Stimulated activated CD8-positive, alpha-beta memory T cell treated with anti-CD3 and anti-CD28 coated beads, Interleukin-2, amount 100 ng/mL, for 48 hours (primary cell): ENCODE measurements around the gene SAPCD2.

Experiments used
- DNase-seq, 2 donors: peaks; one replicate each; pipeline ENCODE4 v3.0.0-alpha.2; 2020; ENCODE audit warnings: low read depth in 2 of 2

SAPCD2 gene

DNA sequence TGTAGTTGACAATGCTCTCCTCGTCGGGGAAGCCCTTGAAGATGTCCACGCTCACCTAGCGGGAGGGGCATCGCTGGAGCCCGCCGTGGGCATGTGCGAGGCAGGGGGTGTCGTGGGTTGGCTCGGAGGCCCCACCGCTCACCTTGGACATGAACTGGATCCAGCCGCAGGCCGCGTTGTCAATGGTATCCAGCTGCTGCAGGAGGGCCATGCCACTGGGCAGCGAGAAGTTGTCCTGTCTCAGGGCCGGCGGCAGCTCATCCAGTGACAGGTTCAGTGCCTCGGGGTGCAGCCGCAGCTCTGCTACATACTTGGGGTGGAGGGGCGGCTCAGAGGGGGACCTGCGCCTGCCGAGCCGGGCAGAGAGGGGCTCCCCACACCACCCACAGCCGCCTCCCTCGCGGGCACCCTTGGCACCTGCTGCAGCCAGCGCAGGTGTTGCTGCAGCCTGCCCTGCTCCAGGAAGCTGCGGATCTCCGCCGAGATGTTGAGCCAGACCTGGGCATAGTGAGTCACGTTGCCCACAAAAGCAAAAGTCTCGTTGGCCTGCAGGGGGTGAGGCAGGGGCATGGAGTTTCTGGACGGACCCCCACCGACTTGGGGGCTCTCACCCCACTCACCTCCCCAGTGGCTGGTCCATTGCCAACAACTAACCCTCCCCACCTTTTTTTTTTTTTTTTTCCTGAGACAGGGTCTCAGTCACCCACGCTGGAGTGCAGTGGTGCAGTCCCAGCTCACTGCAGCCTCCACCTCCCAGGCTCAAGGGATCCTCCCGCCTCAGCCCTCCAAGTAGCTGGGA lies 51.4 kb downstream of the SAPCD2 start:
- no peak for DNase-seq

- DNase-seq = no peak
Measured at GRCh38 chr9:137017791-137018497, 52.4 kb downstream of the SAPCD2 start.

- no peak for DNase-seq
Measured at GRCh38 chr9:137017071-137017470, 53.3 kb downstream of the SAPCD2 start.

- DNase-seq = no peak
Measured at GRCh38 chr9:137016436-137016835, 53.9 kb downstream of the SAPCD2 start.

DNA sequence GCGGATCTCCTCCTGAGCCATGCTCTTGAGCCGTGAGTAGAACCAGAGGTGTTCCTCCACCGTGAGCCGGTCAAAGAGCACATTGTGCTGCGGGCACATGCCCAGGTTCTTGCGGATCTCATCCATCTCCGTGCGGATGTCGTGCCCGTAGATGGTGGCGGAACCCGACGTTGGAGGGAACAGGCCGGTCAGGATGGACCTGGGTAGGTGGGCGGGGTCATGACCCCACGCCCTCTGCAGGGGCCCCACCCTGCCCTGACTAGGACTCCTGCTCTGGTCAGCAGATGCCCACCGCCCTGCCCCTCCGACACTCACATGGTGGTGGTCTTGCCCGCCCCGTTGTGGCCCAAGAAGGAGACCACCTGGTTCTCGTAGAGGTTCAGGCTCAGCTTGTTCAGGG lies 54.4 kb downstream of the SAPCD2 start:
- no peak for DNase-seq

DNA sequence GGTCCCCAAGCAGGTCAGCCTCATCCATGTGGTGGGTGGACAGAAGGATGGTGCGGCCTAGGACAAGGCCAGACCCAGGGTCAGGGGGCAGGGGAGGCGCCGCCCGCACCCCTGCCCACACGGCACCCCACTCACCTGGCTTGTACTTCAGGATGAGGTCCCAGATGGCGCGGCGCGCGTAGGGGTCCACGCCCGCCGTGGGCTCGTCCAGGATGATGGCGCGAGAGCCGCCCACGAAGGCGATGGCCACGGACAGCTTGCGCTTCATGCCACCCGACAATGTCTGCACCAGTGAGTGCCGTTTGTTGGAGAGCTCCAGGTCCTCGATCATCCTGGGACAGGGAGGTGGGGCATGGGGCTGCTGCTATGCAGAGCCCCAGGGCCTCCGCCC lies 54.8 kb downstream of the SAPCD2 start:
- DNase-seq = no peak

DNA sequence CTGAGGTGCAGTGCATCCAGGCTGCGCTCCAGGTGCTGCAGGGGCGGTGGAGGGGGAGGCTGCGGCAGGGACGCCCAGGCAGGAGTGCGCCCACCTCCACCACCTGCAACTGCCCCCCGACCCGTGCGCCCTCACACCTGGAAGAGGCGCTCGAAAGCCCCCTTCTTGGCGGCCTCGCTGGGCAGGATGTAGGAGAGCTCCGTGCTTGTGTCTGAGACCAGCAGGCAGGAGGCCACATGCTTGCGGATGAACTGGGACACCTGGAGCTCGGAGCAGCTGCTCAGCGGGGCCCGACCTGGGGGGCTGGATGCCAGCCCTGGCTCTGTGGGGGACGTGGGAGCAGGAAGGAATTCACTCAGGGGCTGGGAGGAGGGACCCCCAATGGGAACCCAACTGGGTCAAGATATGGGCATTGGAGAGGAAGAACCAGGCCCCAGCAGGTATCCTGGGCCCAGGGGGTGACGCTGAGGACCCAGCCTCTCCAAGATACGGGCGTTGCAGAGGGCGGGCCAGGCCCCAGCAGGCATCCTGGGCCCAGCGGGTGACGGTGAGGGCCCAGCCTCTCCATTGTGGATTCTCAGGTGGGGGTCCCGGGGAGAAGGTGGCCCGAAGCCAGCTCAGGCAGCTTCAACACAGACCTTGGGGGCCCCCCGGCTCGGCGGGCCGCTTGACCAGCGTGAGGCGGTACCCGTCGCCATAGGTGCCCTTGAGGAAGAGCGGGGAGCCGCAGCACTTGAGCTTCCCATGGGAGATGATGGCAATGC lies 55.4 kb downstream of the SAPCD2 start:
- no peak for DNase-seq

DNA sequence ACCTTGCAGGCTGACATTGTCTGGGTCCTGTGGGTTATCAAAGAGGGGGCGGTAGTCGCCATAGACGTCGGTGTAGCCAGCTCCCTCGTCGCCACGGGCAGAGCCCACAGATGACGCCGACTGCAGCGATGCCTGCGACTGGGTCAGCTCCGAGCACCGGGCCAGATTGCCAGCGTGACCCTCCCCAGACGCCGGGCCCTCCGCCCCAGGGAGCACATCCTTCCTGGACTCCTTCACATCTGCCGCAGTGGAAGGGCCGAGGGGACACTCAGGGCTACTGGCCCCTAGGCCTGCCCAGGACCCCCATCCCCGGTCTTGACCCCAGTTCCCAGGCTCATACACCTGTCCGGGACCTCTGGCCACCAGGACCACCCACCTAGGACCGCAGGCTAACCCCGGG lies 56.2 kb downstream of the SAPCD2 start:
- DNase-seq = no peak

- DNase-seq = no peak
Measured at GRCh38 chr9:137013571-137013940, 56.8 kb downstream of the SAPCD2 start.

- DNase-seq = no peak
Measured at GRCh38 chr9:137012694-137013570, 57.4 kb downstream of the SAPCD2 start.
